NCI-H446 (cell line): ENCODE measurements around the gene CRADD.
A peak's percentile ranks its signal among the peaks of the same experiment; 100 is the strongest.
"Not testable (repeated sequence)": the region's sequence is repeated elsewhere in the genome, so short reads cannot be mapped to it uniquely, and the experiment has no call there.

Experiments
- DNase-seq, 2 experiments: peaks; one replicate each; lab custom pipeline; 2025; lab: John Stamatoyannopoulos, UW

Gene CRADD

GRCh38 chr12:93844164-93844784, 167.1 kb downstream of the CRADD start:
- DNase-seq, result peak in 1 of 2 experiments; percentile 29

- DNase-seq, result no peak
Measured at GRCh38 chr12:93846936-93847516, 169.9 kb downstream of the CRADD start.

- no peak for DNase-seq
Measured at GRCh38 chr12:93847517-93848474, 170.6 kb downstream of the CRADD start.

- no peak for DNase-seq
Measured at GRCh38 chr12:93848523-93849101, 171.4 kb downstream of the CRADD start.

- no peak for DNase-seq
Measured at GRCh38 chr12:93849946-93850345, 172.8 kb downstream of the CRADD start.

- no peak for DNase-seq
Measured at GRCh38 chr12:93850481-93851256, 173.5 kb downstream of the CRADD start.

- DNase-seq, result no peak
Measured at GRCh38 chr12:93851257-93851671, 174.1 kb downstream of the CRADD start.

GRCh38 chr12:93852173-93852591, 175.0 kb downstream of the CRADD start:
- DNase-seq, result peak in 1 of 2 experiments; percentile 3

GRCh38 chr12:93853698-93854478, 176.7 kb downstream of the CRADD start:
- no peak for DNase-seq

- DNase-seq, result no peak
Measured at GRCh38 chr12:93855261-93855660, 178.1 kb downstream of the CRADD start.

- no peak for DNase-seq
Measured at GRCh38 chr12:93856611-93857010, 179.4 kb downstream of the CRADD start.

GRCh38 chr12:93857279-93857938, 180.2 kb downstream of the CRADD start:
- no peak for DNase-seq

GRCh38 chr12:93857991-93858447, 180.8 kb downstream of the CRADD start:
- no peak for DNase-seq

- no peak for DNase-seq
Measured at GRCh38 chr12:93860668-93861373, 183.6 kb downstream of the CRADD start.

GRCh38 chr12:93862424-93862823, 185.2 kb downstream of the CRADD start:
- no peak for DNase-seq

GRCh38 chr12:93865751-93866150, 188.6 kb downstream of the CRADD start:
- DNase-seq, result no peak

GRCh38 chr12:93868771-93869170, 191.6 kb downstream of the CRADD start:
- no peak for DNase-seq

GRCh38 chr12:93870020-93870795, 193.0 kb downstream of the CRADD start:
- no peak for DNase-seq

- DNase-seq, result not testable (repeated sequence)
Measured at GRCh38 chr12:93871566-93871965, 194.4 kb downstream of the CRADD start.
